Ovary (tissue), 9 donors: ENCODE data around the gene TCAF2. TPM values are rescaled to one million over a fixed set of nuclear protein-coding genes. Genes with fewer than 3 reads are reported as not detected.
"Not testable (repeated sequence)": the region's sequence is repeated elsewhere in the genome, so short reads cannot be mapped to it uniquely, and the experiment has no call there.

ENCODE experiments used
- DNase-seq, 5 donors: peaks; one replicate each; pipeline ENCODE4 v3.0.0-alpha.2; 2019 to 2020
- H3K27ac ChIP-seq, 2 donors: fragments of 200-600 bp; one replicate each; pipeline versions ENCODE4 v1.5.1 to v1.8.0; 2019 to 2022
- H3K27me3 ChIP-seq: fragments of 200-600 bp; one replicate; pipeline ENCODE4 v1.8.0; 2022
- H3K36me3 ChIP-seq: fragments of 200-600 bp; sonication (generic); one replicate; pipeline ENCODE4 v1.5.1; 2019
- H3K4me1 ChIP-seq: one replicate; pipeline ENCODE4 v1.8.1; 2013; ENCODE audit warnings: mild to moderate bottlenecking, moderate library complexity; ENCODE audit not compliant: insufficient read depth
- H3K4me3 ChIP-seq: fragments of 200-600 bp; sonication (generic); one replicate; pipeline ENCODE4 v1.5.1; 2017
- H3K9me3 ChIP-seq, 2 donors: fragments of 200-600 bp in 1 of 2; sonication (generic) in 1 of 2; one replicate each; pipeline versions ENCODE4 v1.5.1 to v1.8.1; 2013 to 2019; ENCODE audit warnings: mild to moderate bottlenecking in 1 of 2, moderate library complexity in 1 of 2
- CTCF ChIP-seq, 3 donors: fragments of 450-650 bp in 2 of 3; fragments of 200-600 bp in 1 of 3; IDR thresholded peaks; one replicate each; pipeline versions ENCODE4 v1.5.1 to v1.8.0; 2016 to 2022; ENCODE audit warnings: antibody characterized with exemption in 3 of 3, mild to moderate bottlenecking in 1 of 3
- WGBS, 3 donors: extraction: QIAGEN DNeasy Blood & Tissue Kit in 1 of 3; methylation state at CpG; one replicate each; pipeline versions ENCODE4 v1.1.5 to v1.1.7; 2013 to 2017; 5-methylcytosine and 5-hydroxymethylcytosine counted together
- intact Hi-C, 4 donors: fragments of 100-400 bp; cut with DNase I; formaldehyde crosslinking; loops; one replicate each; pipeline versions ENCODE4 v1.11.0 to v1.15.1; 2022 to 2023
- polyA plus RNA-seq, 2 donors: library from polyadenylated mRNA; stranded (reverse); fragments of 200-250 nt in 1 of 2; fragments of 350-450 nt in 1 of 2; fragmentation: Illumina TruSeq in 1 of 2; extraction: RNeasy Lipid Tissue Mini Kit (QIAGEN cat#74804) in 1 of 2; gene quantifications; one replicate each; pipeline ENCODE4 v1.2.3, GENCODE V29; 2013 to 2014
- total RNA-seq, 7 donors: library from RNA; depleted of rRNA in 2 of 7; stranded (reverse); fragments of >200 nt in 2 of 7; fragmentation: NEBNext Ultra II Directional in 3 of 7; extraction: Animal tissue kit (Norgen Biotek cat#: 25700) in 3 of 7; gene quantifications; one replicate each; pipeline versions ENCODE4 v1.1.0 to v1.2.4, GENCODE V29; 2016 to 2023
- donor health status: DM: no; HTN: no; CAD: no; lungs with moderate emphysema.
- donor health status: DM: no; HTN: no; CAD: no.
- donor health status: Bipolar disorder and iron deficiency.
- donor health status: DM: yes; HTN: yes; CAD: no.
- donor health status: DM: no; HTN: no; CAD: no.
- donor health status: DM: yes; HTN: yes; CAD: no.

Gene TCAF2
- total and polyA plus RNA-seq, 9 donors = 1.0 to 3.2 (median 2.3) TPM

GRCh38 chr7:143620058-143620457 lies 716 bp upstream of the TCAF2 start:
- H3K27ac ChIP-seq, H3K36me3 ChIP-seq, H3K4me3 ChIP-seq, intact Hi-C loops, H3K27me3 ChIP-seq, H3K9me3 ChIP-seq, H3K4me1 ChIP-seq: not testable (repeated sequence)
- TF ChIP-seq CTCF (IDR thresholded peaks at IDR 0.05) = peak in 1 of 3 donors; percentile 18
- DNase-seq = peak in 3 of 5 donors; percentile 41 to 77 (median 72)
- WGBS, 3 donors = 0% methylated on average over 13 of the region's 23 CpGs; no CpG with 5 or more reads in 2 of the 3 donors

GRCh38 chr7:143621175-143621574 lies 401 bp downstream of the TCAF2 start:
- H3K36me3 ChIP-seq, intact Hi-C loops, H3K27ac ChIP-seq, H3K4me3 ChIP-seq, H3K4me1 ChIP-seq, DNase-seq, H3K9me3 ChIP-seq, H3K27me3 ChIP-seq: not testable (repeated sequence)
- WGBS, 3 donors = no CpG with 5 or more reads among the region's 16 CpGs

- WGBS, 3 donors = 80% methylated on average over 1 of the region's 17 CpGs; no CpG with 5 or more reads in 2 of the 3 donors
- H3K27ac ChIP-seq, intact Hi-C loops, H3K4me3 ChIP-seq, H3K27me3 ChIP-seq, DNase-seq, H3K4me1 ChIP-seq, H3K9me3 ChIP-seq, H3K36me3 ChIP-seq: not testable (repeated sequence)
Measured at GRCh38 chr7:143622130-143622529, 1.4 kb downstream of the TCAF2 start.

GRCh38 chr7:143630653-143631052 lies 9.9 kb downstream of the TCAF2 start:
- H3K27me3 ChIP-seq, H3K4me3 ChIP-seq, DNase-seq, H3K4me1 ChIP-seq, H3K36me3 ChIP-seq, H3K27ac ChIP-seq, intact Hi-C loops, H3K9me3 ChIP-seq: not testable (repeated sequence)
- no CpG with 5 or more reads among the region's 5 CpGs for WGBS, 3 donors

GRCh38 chr7:143632506-143632905 lies 11.7 kb downstream of the TCAF2 start:
- DNase-seq, intact Hi-C loops, H3K36me3 ChIP-seq, H3K4me3 ChIP-seq, H3K4me1 ChIP-seq, H3K9me3 ChIP-seq, H3K27me3 ChIP-seq, H3K27ac ChIP-seq: not testable (repeated sequence)
- WGBS, 3 donors = no CpG with 5 or more reads among the region's 4 CpGs

GRCh38 chr7:143633013-143633618 lies 12.3 kb downstream of the TCAF2 start:
- DNase-seq, H3K4me3 ChIP-seq, H3K9me3 ChIP-seq, intact Hi-C loops, H3K27ac ChIP-seq, H3K36me3 ChIP-seq, H3K27me3 ChIP-seq, H3K4me1 ChIP-seq: not testable (repeated sequence)
- no CpG with 5 or more reads among the region's 6 CpGs for WGBS, 3 donors

GRCh38 chr7:143635364-143636240 lies 14.8 kb downstream of the TCAF2 start:
- H3K27me3 ChIP-seq, H3K27ac ChIP-seq, DNase-seq, H3K4me3 ChIP-seq, intact Hi-C loops, H3K36me3 ChIP-seq, H3K9me3 ChIP-seq, H3K4me1 ChIP-seq: not testable (repeated sequence)
- no CpG with 5 or more reads among the region's 12 CpGs for whole genome bisulfite sequencing, 3 donors

GRCh38 chr7:143639372-143639771 lies 18.6 kb downstream of the TCAF2 start:
- H3K36me3 ChIP-seq, DNase-seq, H3K4me3 ChIP-seq, intact Hi-C loops, H3K4me1 ChIP-seq, H3K27ac ChIP-seq, H3K27me3 ChIP-seq, H3K9me3 ChIP-seq: not testable (repeated sequence)
- no CpG with 5 or more reads among the region's 7 CpGs for WGBS, 3 donors

- H3K27me3 ChIP-seq, H3K36me3 ChIP-seq, H3K27ac ChIP-seq, H3K9me3 ChIP-seq, H3K4me3 ChIP-seq, DNase-seq, H3K4me1 ChIP-seq, intact Hi-C loops: not testable (repeated sequence)
- WGBS, 3 donors = 79 to 83% (median 80%) methylated on average over 1 to 2 of the region's 9 CpGs
Measured at GRCh38 chr7:143640528-143641189, 19.9 kb downstream of the TCAF2 start.

- not testable (repeated sequence) for H3K27me3 ChIP-seq, H3K4me1 ChIP-seq
Measured at GRCh38 chr7:143646598-143646997, 25.8 kb downstream of the TCAF2 start.

More at GRCh38 chr7:143646598-143646997, 25.8 kb downstream of the TCAF2 start:
- H3K4me3 ChIP-seq, intact Hi-C loops, H3K9me3 ChIP-seq, H3K36me3 ChIP-seq, DNase-seq, H3K27ac ChIP-seq: not testable (repeated sequence)
- WGBS, 3 donors = no CpG with 5 or more reads among the region's 6 CpGs
